Activated naive CD4-positive, alpha-beta T cell treated with anti-CD3 and anti-CD28 coated beads, Interleukin-2, amount 50 U/mL, for 16 hours (primary cell): ENCODE results near the gene MUCL3.
"Not testable (repeated sequence)": the region's sequence is repeated elsewhere in the genome, so short reads cannot be mapped to it uniquely, and the experiment has no call there.

Experiments
- DNase-seq: peaks from one replicate; pipeline ENCODE4 v3.0.0-alpha.2; 2020

Gene MUCL3

GRCh38 chr6:30947231-30947630 lies 6.5 kb downstream of the MUCL3 start:
- DNase-seq = no peak

DNA sequence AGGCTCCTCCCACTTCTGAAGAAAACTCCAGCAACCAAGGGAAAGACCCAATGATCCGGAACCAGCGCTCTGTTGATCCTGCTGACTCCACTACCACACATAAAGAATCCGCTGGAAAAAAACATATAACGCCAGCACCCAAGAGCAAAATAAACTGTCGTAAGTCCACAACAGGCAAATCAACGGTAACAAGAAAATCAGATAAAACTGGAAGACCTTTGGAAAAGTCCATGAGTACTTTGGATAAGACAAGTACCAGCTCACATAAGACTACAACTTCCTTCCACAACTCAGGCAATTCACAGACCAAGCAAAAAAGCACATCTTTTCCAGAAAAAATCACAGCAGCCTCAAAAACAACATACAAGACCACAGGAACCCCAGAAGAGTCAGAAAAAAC lies 8.0 kb downstream of the MUCL3 start:
- no peak for DNase-seq

GRCh38 chr6:30951907-30952469 lies 11.2 kb downstream of the MUCL3 start:
- DNase-seq = no peak

DNA sequence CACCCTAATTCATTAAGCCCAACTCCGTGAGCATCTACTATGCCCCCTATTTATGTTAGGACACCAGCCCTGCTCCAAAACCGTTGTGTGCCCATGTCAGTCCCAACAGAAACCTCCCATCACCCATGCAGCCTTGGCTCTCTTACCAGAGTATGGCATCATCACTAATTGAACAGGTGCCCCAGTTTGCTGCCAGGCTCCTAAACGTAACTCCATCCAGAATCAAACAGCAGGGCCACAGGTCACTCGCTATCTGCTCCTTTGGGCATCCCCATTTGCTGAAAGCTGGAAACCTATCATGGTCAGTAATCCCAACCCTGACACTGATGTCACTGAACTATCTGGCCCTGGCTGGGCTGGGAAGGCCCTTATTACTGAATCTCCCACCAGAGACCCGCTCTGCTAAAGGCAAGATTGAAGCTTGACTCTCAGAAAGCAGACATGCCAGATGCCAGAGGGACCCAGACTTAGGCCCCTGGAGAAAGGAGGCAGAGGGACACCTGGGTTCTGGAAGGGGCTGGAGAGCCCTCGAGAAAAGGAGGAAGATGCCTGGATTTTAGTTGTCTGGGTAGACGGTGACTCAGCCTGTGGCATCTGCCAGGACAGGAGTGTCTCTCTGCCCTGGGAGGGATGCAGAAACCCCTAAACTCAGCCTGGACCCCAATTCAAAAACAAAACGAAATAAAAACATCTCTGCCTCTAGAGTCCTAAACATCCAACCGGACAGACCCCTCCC lies 14.0 kb downstream of the MUCL3 start:
- no peak for DNase-seq

DNA sequence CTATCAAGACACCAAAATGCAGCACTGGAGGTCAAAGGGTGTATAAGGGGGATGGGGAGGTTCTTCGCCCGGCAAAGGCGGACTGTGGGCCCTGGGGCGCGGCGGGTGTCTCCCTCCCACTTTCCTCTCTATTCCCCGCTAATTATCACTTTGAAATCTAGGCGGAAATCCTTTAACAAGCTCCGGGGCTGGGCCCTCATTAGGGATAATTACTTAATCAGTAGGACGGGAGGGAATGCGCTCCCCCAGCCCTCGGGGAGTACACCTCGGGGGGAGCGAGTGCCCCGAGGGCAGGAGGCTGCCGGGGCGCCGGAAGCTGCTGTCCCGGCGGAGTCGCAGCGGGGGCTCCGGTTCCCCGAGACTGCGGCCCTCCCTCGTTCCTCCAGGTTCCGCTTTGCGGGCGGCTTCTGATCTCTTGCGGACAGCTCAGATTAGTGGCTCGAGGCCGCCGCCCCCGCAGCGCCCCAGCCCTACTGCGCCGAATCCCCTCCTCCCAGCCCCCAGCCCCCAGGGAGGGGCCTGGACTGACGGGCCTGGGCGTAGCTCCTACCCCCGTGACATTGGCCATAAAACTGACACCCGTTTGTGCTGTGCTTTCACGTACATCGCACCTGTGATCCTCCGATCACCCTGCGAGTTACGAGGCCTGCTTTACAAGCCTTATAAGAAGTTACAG lies 14.7 kb downstream of the MUCL3 start:
- peak; percentile 77 for DNase-seq

DNA sequence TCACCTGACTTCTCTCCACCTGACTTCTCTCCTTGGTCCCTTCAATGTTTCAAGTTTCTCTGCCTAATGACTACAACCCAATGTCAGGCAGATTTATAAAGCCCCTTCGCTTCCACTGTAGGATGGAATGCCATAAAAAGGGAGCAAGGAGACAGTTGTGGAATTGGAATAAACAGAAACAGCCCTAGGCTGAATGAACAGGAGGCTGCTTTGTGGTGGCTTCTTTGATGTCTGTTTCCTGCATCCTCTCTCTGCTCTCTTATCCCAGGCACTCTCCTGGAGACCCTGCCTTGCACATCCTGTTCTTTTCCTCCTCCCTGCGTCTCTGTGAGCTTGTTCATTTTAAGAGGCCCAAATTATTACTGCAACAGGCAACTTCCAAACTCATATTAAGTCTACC lies 16.9 kb downstream of the MUCL3 start:
- no peak for DNase-seq

- no peak for DNase-seq
Observed at GRCh38 chr6:30960907-30961673, 20.3 kb downstream of the MUCL3 start.

DNA sequence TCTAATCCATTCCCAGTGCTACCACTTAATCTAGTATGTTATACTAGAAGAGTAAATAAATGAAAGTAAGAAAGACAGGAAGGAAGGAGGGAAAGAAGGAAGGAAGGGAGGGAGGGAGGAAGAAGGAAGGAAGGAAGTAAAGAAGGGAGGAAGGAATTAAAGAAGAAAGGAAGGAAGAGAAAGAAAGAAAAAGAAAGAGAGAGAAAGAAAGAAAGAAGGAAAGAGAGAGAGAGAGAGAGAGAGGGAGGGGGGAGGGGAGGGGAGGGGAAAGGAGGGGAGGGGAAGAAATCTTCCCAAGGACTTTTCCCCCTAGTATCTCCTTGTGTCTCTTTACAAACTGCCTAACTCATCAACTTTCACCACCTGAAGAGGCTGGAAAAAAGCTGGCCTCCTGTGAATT lies 21.9 kb downstream of the MUCL3 start:
- DNase-seq = no peak

GRCh38 chr6:30963641-30964040 lies 22.9 kb downstream of the MUCL3 start:
- no peak for DNase-seq

GRCh38 chr6:30964075-30964474 lies 23.3 kb downstream of the MUCL3 start:
- no peak for DNase-seq

DNA sequence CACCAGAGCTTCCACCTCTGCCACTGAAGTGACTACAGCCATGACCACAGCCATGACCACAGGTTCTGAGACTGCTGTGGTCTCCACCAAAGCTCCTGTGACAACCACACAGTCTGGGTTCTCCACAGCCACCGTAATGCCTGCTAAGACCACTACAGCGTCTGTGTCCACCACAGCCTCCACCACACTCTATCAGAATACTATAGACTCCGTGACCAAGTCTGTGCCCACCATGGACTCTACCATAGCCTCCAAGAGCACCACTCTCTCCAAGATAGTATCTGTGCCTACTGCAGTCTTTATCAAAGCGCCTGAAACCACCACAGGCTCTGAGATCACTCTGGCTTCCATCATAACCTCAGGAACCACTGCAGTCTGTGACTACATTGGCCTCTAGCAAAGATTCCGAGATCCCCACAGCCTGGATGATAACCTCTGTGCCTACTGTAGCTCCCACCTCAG lies 24.4 kb downstream of the MUCL3 start:
- no peak for DNase-seq

GRCh38 chr6:30966154-30966553 lies 25.4 kb downstream of the MUCL3 start:
- no peak for DNase-seq

DNA sequence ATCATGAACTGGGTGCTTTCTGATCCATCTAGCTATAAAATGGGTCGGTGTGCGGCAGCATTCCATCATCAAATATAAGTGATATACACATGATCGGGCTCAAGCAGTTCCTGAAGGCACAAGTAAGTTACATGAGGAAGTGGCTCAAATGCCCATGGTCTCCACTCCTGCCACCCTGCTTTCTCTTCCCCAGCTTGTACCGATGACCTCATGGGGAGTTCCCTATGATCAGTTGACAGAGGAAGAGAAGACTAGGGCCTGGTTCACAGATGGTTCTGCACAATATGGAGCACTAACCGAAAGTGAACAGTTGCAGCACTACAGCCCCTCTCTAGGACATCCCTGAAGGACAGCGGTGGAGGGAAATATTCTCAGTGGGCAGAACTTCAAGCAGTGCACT lies 28.4 kb downstream of the MUCL3 start:
- not testable (repeated sequence) for DNase-seq

DNA sequence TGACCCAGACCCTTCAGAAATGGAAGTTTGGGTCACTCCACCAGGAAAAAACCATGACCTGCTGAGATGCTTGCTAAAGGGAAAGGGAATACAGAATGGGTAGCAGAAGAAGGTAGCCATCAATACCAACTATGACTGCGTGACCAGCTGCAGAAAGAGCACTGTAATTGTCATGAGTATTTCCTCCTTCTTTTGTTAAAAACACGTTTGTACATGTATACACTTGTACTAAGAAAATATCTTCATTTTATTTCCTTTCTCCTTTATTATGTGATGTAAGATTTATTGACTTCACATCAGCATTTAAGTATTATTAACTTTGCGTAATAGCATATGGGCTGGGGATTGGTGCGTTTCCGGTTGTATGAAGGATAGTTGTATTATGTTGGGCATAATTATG lies 30.2 kb downstream of the MUCL3 start:
- DNase-seq = no peak

DNA sequence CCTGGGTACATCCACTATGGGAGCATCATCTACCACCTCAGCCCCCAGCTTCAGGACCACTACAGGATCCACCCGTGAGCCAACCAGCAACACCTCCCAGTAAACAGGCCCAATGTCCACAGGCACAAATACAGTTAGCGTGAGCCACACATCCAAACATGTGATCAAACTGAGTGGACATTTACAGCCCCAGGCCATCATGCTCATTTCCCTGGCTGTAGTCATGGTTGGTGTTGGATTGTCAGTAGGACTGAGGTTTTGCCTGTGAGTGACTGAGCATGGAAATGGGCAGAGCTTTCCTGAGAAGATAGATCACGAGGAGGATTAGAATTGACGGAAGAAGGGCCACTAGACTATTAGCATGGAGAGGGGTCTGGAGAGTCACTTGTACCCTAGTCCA lies 32.0 kb downstream of the MUCL3 start:
- DNase-seq = no peak

GRCh38 chr6:30974490-30975252 lies 33.9 kb downstream of the MUCL3 start:
- DNase-seq = no peak

DNA sequence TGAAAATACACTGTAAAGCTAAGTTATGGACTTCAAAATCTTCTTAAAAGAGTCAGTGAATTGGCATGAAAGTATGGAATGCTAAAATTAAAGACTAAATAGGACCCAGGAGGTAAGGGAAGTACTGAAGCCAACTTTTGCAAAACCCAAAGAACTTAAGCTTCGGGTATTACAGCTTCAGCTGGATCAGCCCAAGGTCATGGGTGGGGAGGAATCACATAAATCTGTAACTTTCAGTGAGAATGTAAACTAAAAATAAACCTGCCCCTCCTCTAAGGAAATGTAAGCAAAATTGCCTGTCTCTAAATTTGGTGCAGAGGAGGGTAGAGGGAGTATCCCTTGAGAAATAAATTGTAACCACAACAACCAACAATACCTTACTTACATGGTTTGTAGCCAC lies 38.4 kb downstream of the MUCL3 start:
- no peak for DNase-seq

DNA sequence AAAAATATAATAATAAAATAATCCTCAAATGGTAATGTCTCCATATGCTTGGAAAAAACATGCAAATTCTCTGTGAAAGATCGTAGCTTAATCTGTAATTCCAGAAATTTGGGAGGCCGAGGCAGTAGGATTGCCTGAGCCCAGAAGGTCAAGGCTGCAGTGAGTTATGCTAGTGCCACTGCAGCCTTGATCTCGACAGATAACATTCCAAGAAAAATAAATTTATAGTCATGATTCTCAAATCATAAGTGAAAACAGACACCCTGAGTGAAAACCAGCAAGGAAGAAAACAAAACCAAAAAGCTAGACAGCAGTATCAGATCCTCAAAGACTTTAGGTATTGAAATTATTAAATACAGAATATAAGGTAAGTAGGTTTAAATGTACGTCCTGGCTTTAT lies 38.9 kb downstream of the MUCL3 start:
- no peak for DNase-seq

DNA sequence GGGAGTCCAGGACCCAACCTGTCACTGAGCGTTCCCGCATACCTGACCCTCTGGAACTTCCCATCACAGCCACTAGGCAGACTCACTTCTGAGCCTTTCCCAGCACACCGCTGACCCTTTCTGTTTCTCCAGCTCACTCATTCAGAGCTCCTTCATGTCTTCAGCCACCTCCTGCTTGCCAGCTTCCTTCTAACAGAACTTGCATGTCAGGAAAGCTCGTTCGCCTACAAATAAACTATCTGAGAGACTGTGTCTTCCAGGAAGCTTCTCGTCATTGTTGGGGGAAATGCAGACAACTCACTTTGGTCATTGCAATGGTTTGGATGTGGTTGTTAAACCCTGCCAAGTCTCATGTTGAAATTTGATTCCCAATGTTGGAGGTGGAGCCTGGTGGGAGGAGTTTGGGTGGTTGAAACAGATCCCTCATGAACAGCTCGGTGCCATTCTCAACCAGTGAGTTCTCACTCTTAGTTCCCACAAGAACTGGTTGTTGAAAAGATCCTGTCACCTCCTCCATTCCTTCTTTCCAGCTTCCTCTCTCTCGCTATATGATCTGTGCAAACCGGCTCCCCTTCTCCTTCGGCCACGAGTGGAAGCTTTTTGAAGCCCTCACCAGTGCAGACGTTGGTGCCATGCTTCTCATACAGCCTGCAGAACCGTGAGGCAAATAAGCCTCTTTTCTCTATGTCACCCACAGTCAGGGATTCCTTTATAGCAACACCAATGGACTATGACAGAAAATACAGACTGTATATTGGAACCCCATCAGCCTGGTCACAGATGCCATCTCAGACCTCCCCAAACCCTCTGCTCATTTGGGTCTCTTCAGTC lies 41.4 kb downstream of the MUCL3 start:
- DNase-seq = no peak

- DNase-seq = no peak
Observed at GRCh38 chr6:30983439-30983838, 42.7 kb downstream of the MUCL3 start, which contains the start of gene MUC21. TSS of gene MUC21 (plus strand) at chr6:30983718. CDS start at chr6:30983959, 241 bp downstream.

DNA sequence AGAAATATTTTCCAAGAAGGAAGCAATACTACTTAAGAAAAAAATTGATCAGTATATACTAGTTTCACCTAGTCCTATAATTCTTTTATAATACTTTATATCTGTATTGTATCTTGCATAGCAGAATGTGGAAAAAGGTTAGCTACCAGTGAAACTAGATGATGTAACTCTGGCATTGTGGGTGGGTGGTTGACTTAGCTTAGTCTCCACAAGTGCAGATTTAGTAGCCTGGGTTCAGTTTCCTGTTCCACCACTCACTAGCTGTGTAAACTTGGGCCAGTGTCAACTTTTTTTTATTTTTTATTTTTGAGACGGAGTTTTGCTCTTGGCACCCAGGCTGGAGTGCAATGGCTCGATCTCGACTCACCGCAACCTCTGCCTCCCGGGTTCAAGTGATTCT lies 44.7 kb downstream of the MUCL3 start:
- no peak for DNase-seq

DNA sequence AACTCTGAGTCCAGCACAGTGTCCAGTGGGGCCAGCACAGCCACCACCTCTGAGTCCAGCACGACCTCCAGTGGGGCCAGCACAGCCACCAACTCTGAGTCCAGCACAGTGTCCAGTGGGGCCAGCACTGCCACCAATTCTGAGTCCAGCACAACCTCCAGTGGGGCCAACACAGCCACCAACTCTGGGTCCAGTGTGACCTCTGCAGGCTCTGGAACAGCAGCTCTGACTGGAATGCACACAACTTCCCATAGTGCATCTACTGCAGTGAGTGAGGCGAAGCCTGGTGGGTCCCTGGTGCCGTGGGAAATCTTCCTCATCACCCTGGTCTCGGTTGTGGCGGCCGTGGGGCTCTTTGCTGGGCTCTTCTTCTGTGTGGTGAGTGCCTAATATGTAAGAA lies 46.5 kb downstream of the MUCL3 start:
- no peak for DNase-seq
